ENCODE results near the gene TMEM53.

GRCh38 chr1:44621841-44622286 lies 52.4 kb downstream of the TMEM53 start:
- TF ChIP-seq CTCF (IDR thresholded peaks at IDR 0.05) (no peak), POLR2A (IDR thresholded peaks at IDR 0.05) (no peak), POLR2AphosphoS5 (IDR thresholded peaks at IDR 0.05; ENCODE audit: insufficient read depth in 1 of 2, low read depth in 1 of 2) (no peak)

Data from vagina (tissue), 2 donors.